Measurements from ENCODE around the gene TBC1D22A. TPM values are rescaled to one million over a fixed set of nuclear protein-coding genes. Genes with fewer than 3 reads are reported as not detected.

Gene TBC1D22A
- total RNA-seq, 1 donor from 2014 or later = 24.2 TPM

GRCh38 chr22:47032091-47032943 is 269.9 kb downstream of the TBC1D22A start:
- DNase-seq (ENCODE audit: low read depth) (no peak), FAIRE-seq (no peak)
- H3K9me3 Mint-ChIP-seq (ENCODE audit: unreplicated experiment) = no peaks in the 10 kb centered on the region
- H3K4me3 Mint-ChIP-seq (ENCODE audit: unreplicated experiment) = no peak overlapping the region
- no peaks in the 10 kb centered on the region for H3K9me3 ChIP-seq (ENCODE audit: insufficient read depth, low read depth, low read length)
- no peak overlapping the region for H3K9ac ChIP-seq (ENCODE audit: low read length)
- TF ChIP-seq CTCF (IDR thresholded peaks at IDR 0.05; ENCODE audit: insufficient read depth, low read depth, low read length) = no peak
- TF ChIP-seq EZH2 (IDR thresholded peaks at IDR 0.05; ENCODE audit: insufficient read depth, low read length) = no peak
- H4K20me1 ChIP-seq (ENCODE audit: insufficient read depth, low read length) = peaks cover 38% of the 10 kb centered on the region
- H3K36me3 ChIP-seq (ENCODE audit: insufficient read depth, low read length) = no peaks in the 10 kb centered on the region
- H3K4me2 ChIP-seq (ENCODE audit: low read length) = no peak overlapping the region
- no peaks in the 10 kb centered on the region for H3K27me3 Mint-ChIP-seq (ENCODE audit: low read depth, unreplicated experiment)
- no peak overlapping the region for H2AFZ ChIP-seq (ENCODE audit: low read depth, low read length)
- H3K4me1 ChIP-seq (ENCODE audit: insufficient read depth, low read length) = no peaks in the 10 kb centered on the region
- peaks cover 3% of the 10 kb centered on the region for H3K36me3 Mint-ChIP-seq (ENCODE audit: low read depth, unreplicated experiment)
- H3K4me3 ChIP-seq (ENCODE audit: insufficient read depth, low read depth, low read length) = no peak overlapping the region
- no peaks in the 10 kb centered on the region for H3K79me2 ChIP-seq (ENCODE audit: insufficient read depth, low read length)
- H3K27ac Mint-ChIP-seq (ENCODE audit: unreplicated experiment) = no peak overlapping the region
- no peak overlapping the region for H3K27ac ChIP-seq (ENCODE audit: low read depth, low read length)
- H3K27me3 ChIP-seq (ENCODE audit: insufficient read depth, low read length) = no peaks in the 10 kb centered on the region
- H3K4me1 Mint-ChIP-seq (ENCODE audit: low read depth, unreplicated experiment) = no peaks in the 10 kb centered on the region

GRCh38 chr22:47032956-47033647 is 270.7 kb downstream of the TBC1D22A start:
- Mint-ChIP-seq H3K36me3 (ENCODE audit: low read depth, unreplicated experiment) (peaks cover 4% of the 10 kb centered on the region), H3K27me3 (ENCODE audit: low read depth, unreplicated experiment) (no peaks in the 10 kb centered on the region), H3K4me3 (ENCODE audit: unreplicated experiment) (no peak overlapping the region), H3K9me3 (ENCODE audit: unreplicated experiment) (no peaks in the 10 kb centered on the region), H3K4me1 (ENCODE audit: low read depth, unreplicated experiment) (peaks cover 1% of the 10 kb centered on the region), H3K27ac (ENCODE audit: unreplicated experiment) (peak overlapping the region; percentile 12)
- Histone ChIP-seq H3K36me3 (ENCODE audit: insufficient read depth, low read length) (no peaks in the 10 kb centered on the region), H3K79me2 (ENCODE audit: insufficient read depth, low read length) (no peaks in the 10 kb centered on the region), H3K4me2 (ENCODE audit: low read length) (no peak overlapping the region), H3K27me3 (ENCODE audit: insufficient read depth, low read length) (no peaks in the 10 kb centered on the region), H3K4me3 (ENCODE audit: insufficient read depth, low read depth, low read length) (no peak overlapping the region), H3K9ac (ENCODE audit: low read length) (no peak overlapping the region), H2AFZ (ENCODE audit: low read depth, low read length) (no peak overlapping the region), H3K9me3 (ENCODE audit: insufficient read depth, low read depth, low read length) (no peaks in the 10 kb centered on the region), H3K4me1 (ENCODE audit: insufficient read depth, low read length) (peaks cover under 1% of the 10 kb centered on the region), H4K20me1 (ENCODE audit: insufficient read depth, low read length) (peaks cover 41% of the 10 kb centered on the region), H3K27ac (ENCODE audit: low read depth, low read length) (no peak overlapping the region)
- TF ChIP-seq EZH2 (IDR thresholded peaks at IDR 0.05; ENCODE audit: insufficient read depth, low read length) (no peak), CTCF (IDR thresholded peaks at IDR 0.05; ENCODE audit: insufficient read depth, low read depth, low read length) (no peak)
- no peak for DNase-seq (ENCODE audit: low read depth)
- FAIRE-seq = no peak

Data from astrocyte (in vitro differentiated cells and primary cell).